Stimulated activated CD4-positive, alpha-beta T cell treated with anti-CD3 and anti-CD28 coated beads, Interleukin-15, amount 100 ng/mL, for 1 hour (primary cell): ENCODE measurements around the gene NTRK2.

Experiments
- DNase-seq, 2 donors: peaks; one replicate each; pipeline ENCODE4 v3.0.0-alpha.2; 2020; ENCODE audit warnings: low read depth in 1 of 2, low spot score in 1 of 2

The NTRK2 gene

GRCh38 chr9:84845956-84846900, 176.7 kb downstream of the NTRK2 start:
- no peak for DNase-seq

DNA sequence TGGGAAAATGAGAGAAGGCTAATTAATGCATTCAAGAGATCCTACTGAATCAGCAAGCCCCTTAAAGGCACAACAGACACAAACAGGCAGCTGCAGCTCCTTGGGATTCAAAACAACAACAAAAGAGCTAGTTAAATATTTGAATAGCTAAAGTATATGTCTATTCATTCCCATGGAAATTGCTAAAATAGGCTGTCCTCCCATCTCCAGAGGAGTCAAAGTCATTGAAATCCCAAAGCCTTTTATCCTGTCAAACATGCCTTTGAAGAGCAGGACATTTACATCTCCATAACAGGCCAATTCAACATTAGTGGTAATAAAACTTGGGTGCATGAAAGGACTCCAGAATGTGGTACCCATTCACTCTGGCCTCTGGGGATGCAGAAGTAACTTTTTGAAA, 177.4 kb downstream of the NTRK2 start:
- DNase-seq = no peak

- no peak for DNase-seq
Observed at GRCh38 chr9:84849049-84849448, 179.5 kb downstream of the NTRK2 start.

- no peak for DNase-seq
Observed at GRCh38 chr9:84850830-84851392, 181.4 kb downstream of the NTRK2 start.

DNA sequence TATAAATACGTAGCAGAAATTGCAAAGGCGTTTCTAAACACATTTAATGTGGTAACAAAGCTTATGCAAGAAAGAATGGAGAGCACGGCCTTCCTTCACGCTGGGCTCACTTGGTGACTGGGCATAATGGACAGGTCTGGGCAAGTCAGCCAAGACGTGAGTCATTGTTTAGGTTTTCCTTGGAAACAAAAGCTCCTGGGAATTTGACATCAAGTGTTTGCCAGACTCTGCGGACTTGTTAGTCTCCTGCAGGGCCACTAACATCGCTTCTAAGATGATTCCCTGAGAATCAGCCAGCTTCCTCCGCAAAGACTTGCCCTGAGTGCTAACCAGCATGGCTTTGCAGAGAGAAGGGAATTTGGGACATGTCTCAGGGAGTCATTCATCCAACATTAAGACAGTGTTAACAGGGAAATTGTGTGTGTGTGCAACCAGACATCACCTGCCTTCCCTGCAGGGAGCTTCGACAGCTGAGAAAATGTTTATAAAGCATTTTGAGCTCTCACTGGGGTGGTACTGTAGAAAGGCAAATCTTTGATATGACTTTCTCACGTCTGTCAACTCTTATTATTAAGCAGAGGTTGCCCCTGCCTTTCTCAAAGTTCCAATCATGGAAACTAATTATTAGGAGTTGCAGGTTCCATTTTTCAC, 182.5 kb downstream of the NTRK2 start:
- DNase-seq = no peak

- DNase-seq = no peak
Observed at GRCh38 chr9:84852617-84853301, 183.2 kb downstream of the NTRK2 start.

- no peak for DNase-seq
Observed at GRCh38 chr9:84856181-84856632, 186.7 kb downstream of the NTRK2 start.

GRCh38 chr9:84857211-84857610, 187.7 kb downstream of the NTRK2 start:
- DNase-seq = no peak

DNA sequence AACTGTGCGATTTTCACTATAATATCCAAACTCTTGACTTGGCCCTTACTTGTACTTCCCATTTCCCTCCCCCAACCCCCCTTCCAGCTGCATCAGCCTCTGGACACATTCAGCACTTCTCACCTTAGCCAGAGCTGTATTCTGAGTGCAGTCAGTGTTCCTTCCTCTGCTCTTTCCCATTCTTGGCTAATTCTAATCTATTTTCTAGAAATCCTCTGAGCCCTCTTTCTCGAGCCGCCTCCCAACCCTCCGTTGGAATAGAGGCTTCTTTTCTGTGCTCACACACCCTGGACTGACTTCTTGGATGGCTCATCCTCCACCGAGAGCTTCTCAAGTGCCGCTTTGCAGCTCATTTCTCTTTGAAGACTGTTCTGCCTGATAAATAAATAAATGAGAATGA, 188.8 kb downstream of the NTRK2 start:
- DNase-seq = no peak

GRCh38 chr9:84860249-84861115, 191.0 kb downstream of the NTRK2 start:
- DNase-seq = no peak

DNA sequence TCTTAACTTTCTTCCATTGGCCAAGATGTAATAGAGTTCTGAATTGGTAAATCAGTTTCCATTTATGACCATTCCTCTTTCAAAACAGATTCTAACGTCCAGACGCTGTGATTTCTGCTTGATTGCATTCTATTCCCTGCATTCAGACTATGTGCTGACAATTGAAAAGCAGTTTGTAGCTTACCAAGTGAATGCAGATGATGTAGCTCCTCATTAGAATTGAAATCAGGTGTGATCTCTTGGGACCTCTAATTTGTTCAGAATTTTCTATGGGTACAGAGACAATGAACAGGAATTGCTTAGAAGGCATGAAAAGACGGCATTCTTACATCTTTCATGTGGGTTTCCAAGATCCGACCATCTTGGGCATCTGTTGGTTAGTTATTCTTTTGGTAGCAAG, 191.9 kb downstream of the NTRK2 start:
- DNase-seq = no peak

DNA sequence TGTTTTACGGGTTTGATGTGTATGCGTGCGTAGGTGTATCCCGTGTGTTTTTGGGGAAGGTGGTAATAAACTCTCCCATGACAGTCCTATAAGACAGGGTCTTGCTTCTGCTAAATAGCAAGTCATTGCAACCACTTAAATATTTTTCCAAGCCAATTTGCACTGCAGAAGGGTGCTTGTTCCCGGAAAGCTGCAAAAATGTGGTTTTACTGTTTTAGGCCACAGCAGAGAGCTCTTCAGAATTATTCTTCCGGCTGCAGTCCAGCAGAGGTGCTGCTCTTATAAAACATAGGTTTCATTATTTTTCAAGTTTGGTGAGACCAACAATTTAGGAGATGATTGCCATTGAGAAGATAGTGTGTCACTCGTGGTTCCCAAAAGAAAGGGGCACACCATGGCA, 192.8 kb downstream of the NTRK2 start:
- DNase-seq = no peak

GRCh38 chr9:84862810-84863287, 193.3 kb downstream of the NTRK2 start:
- no peak for DNase-seq

DNA sequence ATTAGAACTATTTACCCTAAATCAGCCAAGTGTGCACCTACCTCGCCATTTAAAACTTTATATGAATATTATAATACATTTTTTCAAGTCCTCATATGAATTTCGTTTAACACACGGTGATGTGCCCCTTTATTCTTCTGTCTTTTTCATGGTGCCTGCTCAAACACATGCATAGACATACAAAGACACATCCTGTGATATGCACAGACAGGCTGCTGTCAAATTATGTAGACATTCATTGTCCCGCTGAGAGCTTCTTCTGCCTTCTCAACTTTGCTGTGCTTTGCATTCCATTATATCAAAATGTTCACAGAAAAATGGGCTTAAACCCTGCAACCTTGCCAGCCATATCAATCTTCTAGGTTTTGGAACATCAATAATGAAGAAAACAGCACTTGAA, 193.8 kb downstream of the NTRK2 start:
- DNase-seq = no peak

DNA sequence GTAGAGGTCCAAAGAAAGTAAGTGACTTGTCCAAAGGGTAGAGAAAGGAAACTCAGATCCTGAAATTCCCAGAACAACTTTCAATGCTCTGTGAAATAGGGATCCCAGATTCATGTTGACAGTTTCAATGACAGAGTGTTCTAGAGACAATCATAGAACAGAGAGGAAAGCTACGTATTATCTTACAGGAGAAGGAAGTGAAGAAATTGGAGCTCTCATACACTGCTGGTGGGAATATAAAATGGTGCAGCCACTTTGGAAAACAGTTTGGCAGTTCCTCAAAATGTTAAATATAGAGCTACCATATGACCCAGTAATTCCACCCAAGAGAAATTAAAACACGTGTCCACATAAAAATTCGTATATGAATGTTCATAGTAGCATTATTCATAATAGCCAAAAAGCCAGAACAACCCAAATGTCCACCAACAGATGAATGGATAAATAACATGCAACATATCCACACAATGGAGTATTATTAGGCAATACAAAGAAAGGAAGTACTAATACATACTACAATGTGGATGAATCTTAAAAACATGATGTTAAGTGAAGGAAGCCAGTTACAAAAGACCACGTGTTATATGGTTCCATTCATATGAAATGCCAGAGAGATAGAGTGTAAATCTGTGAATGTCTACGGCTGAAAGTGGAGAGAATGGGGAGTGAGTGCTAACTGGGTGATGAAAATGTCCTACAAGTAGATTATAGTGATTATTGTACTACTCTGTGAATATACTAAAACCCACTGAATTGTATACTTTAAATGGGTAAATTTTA, 197.1 kb downstream of the NTRK2 start:
- DNase-seq = no peak

- DNase-seq = no peak
Observed at GRCh38 chr9:84867186-84867585, 197.7 kb downstream of the NTRK2 start.

GRCh38 chr9:84869091-84869490, 199.6 kb downstream of the NTRK2 start:
- no peak for DNase-seq

- DNase-seq = no peak
Observed at GRCh38 chr9:84871983-84872382, 202.5 kb downstream of the NTRK2 start.

DNA sequence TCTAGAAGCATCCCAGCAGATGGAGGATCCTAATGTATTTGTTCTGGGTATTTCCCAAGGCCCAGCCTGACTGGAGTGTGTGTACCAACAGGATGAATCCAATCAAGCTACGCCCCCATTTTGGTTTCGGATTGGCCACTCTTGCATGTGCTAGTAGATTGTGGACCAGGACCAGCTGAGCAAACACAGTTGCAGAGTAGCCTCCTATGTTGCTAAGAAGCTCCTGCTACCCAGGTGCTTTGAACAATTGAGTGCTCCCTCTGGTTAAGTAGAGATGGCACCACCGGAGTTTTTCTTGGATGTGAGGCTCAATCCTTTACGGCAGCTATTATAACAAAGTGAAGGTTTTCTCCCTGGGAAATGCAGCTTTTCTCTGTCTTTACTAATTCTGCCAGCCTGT, 204.5 kb downstream of the NTRK2 start:
- DNase-seq = no peak

DNA sequence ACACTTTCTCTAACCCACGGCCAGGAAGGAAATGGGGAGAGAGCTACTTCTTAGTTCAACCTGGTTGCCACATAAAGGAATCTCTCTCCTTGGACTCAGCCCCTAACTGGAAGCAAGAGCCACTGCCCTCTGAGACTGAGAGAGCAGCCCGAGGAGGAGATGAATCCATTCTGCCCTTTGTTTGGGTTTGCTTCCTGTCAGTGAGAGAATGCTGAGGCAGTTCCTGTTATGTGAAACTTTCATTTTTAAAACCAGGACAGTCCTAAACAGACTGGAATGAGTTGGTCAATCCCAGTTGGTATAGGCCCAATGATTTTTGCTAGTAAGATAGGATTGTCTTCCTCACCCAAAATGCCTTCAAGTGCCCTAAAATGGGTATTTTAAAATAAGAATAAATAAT, 205.1 kb downstream of the NTRK2 start:
- DNase-seq = no peak
